ENCODE results near the gene WHRN. TPM values are rescaled to one million over a fixed set of nuclear protein-coding genes. Genes with fewer than 3 reads are reported as not detected.

The WHRN gene
- total RNA-seq, 1 donor from 2014 or later, result 6.2 TPM

DNA sequence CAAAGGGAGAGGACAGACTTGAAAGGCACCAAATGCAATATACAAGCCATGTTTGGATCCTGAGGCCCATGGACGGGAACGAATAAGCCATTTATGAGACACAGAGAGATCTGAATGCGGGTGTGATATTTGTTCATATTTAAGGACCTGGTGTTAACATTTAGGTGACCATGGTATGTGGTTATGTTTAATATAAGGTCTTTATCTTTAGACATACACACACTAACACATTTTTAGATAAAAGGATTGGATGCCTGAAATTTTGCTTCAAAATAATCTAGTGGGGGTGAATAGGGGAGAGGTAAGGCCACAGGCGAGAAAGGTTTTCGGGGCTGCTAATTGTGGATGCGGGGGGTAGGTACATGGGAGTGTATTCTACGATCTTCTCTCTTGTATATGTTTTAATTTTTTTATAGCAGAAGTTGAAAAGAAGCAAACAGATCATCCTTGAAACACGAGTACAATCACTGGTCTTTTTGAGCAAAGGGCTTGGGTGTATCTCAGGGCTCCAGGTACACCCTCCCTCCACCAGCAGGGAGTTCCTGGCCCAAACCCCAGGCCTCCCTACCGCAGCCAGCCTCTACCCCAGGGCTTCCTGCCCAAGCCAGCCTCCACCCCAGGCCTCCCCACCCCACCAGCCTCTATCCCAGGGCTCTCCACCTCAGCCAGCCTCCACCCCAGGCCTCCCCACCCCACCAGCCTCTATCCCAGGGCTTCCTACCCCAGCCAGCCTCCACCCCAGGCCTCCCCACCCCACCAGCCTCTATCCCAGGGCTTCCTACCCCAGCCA lies 129.7 kb downstream of the WHRN start:
- Histone ChIP-seq H3K4me1 (peaks cover 52% of the 10 kb centered on the region), H3K27ac (no peak overlapping the region)
- no peak for DNase-seq

GRCh38 chr9:114374936-114375335 lies 130.3 kb downstream of the WHRN start:
- Histone ChIP-seq H3K27me3 (ENCODE audit: low read depth) (no peaks in the 10 kb centered on the region), H3K4me1 (peaks cover 52% of the 10 kb centered on the region), H3K4me3 (no peak overlapping the region), H3K36me3 (peaks cover 67% of the 10 kb centered on the region), H3K27ac (no peak overlapping the region), H3K9me3 (no peaks in the 10 kb centered on the region)
- intact Hi-C loops (cut with DNase I), result no loop called here
- ATAC-seq (no peak), DNase-seq (no peak)
- TF ChIP-seq, protein P1, sequence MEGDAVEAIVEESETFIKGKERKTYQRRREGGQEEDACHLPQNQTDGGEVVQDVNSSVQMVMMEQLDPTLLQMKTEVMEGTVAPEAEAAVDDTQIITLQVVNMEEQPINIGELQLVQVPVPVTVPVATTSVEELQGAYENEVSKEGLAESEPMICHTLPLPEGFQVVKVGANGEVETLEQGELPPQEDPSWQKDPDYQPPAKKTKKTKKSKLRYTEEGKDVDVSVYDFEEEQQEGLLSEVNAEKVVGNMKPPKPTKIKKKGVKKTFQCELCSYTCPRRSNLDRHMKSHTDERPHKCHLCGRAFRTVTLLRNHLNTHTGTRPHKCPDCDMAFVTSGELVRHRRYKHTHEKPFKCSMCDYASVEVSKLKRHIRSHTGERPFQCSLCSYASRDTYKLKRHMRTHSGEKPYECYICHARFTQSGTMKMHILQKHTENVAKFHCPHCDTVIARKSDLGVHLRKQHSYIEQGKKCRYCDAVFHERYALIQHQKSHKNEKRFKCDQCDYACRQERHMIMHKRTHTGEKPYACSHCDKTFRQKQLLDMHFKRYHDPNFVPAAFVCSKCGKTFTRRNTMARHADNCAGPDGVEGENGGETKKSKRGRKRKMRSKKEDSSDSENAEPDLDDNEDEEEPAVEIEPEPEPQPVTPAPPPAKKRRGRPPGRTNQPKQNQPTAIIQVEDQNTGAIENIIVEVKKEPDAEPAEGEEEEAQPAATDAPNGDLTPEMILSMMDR (IDR thresholded peaks at IDR 0.05), result no peak

More for the DNA sequence above, 129.7 kb downstream of the WHRN start:
- no peaks in the 10 kb centered on the region for H3K9me3 ChIP-seq
- intact Hi-C loops (cut with DNase I), result no loop called here
- no peak for ATAC-seq
- TF ChIP-seq, protein P1 (IDR thresholded peaks at IDR 0.05), result no peak
- H3K27me3 ChIP-seq (ENCODE audit: low read depth), result no peaks in the 10 kb centered on the region
- peaks cover 68% of the 10 kb centered on the region for H3K36me3 ChIP-seq
- H3K4me3 ChIP-seq, result no peak overlapping the region

GRCh38 chr9:114373960-114374730 lies 131.1 kb downstream of the WHRN start:
- no peak overlapping the region for H3K27ac ChIP-seq
- TF ChIP-seq, protein P1 (IDR thresholded peaks at IDR 0.05), result no peak
- H3K4me3 ChIP-seq, result no peak overlapping the region
- DNase-seq, result no peak
- peaks cover 62% of the 10 kb centered on the region for H3K36me3 ChIP-seq
- H3K9me3 ChIP-seq, result no peaks in the 10 kb centered on the region
- intact Hi-C loops (cut with DNase I), result no loop called here
- no peaks in the 10 kb centered on the region for H3K27me3 ChIP-seq (ENCODE audit: low read depth)
- H3K4me1 ChIP-seq, result peaks cover 45% of the 10 kb centered on the region
- ATAC-seq, result no peak

DNA sequence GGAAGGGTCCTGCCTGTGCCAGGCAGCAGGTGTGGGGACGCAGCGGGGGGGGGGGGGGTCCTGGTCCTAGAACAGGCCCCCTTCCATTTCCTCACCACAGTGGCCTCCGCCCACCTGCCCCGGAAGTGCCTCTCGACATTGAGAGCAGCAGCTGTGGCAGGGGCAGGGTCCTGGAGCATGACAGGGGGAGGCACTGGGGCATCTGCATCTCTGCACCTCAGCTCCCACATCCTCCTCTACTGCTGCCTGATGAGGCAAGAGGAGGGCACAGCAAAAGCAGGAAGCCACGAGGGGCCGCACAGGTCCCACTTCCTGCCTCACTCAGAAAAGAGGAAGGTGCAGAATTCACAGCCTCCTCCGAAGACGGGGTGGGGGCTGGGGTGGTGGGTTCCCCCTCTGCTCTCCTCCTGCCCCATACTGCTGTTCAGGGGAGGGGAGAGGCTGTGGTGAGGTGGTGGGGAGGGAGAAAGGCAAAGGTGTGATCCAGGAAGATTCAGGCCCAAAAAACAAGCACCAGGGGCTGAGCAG lies 132.3 kb downstream of the WHRN start:
- intact Hi-C loops (cut with DNase I), result no loop called here
- peak overlapping the region; percentile 75 for H3K27ac ChIP-seq
- H3K27me3 ChIP-seq (ENCODE audit: low read depth), result no peaks in the 10 kb centered on the region
- no peaks in the 10 kb centered on the region for H3K9me3 ChIP-seq
- peak; percentile 88 for DNase-seq
- ATAC-seq, result peak; percentile 84 to 90
- peaks cover 38% of the 10 kb centered on the region for H3K4me1 ChIP-seq
- TF ChIP-seq, protein P1 (IDR thresholded peaks at IDR 0.05), result no peak
- H3K4me3 ChIP-seq, result peak overlapping the region; percentile 17
- H3K36me3 ChIP-seq, result peaks cover 63% of the 10 kb centered on the region

DNA sequence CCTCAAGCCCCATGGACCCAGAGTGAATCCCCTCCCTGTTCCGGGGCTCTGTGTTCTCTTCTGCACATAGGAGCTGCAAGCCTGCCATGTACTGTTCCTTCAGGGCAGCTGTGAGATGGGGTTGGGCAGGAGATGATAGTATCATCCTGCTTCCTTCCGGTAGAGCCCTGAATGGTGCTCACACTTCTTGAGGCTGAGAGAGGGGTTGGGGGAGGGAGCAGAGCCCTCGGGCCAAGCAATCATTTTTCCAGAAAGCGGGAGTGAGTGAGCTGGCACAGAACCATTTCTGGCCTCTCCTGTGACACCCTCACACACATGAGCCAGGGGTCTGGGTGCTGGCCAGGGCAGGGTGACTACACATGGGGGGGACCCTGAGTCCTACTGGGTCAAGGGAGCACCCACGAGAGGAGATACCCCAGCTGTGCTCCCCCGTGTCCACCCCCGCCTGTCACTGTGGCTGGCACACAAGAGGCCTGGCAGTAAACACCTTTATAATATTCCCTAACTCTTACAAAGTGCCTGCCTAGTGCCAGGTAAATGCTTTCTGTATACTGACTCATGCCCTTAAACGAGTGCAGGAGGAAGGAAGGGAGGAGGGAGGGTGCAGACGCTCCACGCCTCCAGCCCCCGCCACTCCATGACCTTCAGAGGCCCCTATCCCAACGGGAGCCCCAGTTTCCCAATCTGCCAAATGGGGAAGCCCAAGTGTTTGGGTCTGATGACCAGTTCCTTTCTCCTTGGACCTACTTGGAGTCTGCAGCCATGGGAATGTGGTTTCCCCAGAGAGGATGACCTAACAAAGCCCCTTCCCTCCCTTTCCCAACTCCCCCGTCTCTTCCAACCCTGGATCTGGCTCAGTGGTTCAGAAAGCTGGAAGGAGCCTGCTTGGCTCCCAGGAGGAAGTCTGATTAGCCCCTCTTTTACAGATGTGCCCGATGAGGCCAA lies 133.0 kb downstream of the WHRN start:
- H3K4me3 ChIP-seq, result peak overlapping the region; percentile 17
- DNase-seq, result peak; percentile 69
- TF ChIP-seq, protein P1 (IDR thresholded peaks at IDR 0.05), result no peak
- intact Hi-C loops (cut with DNase I), result no loop called here
- peaks cover 65% of the 10 kb centered on the region for H3K36me3 ChIP-seq
- H3K4me1 ChIP-seq, result peaks cover 44% of the 10 kb centered on the region
- peak; percentile 61 to 63 for ATAC-seq
- H3K9me3 ChIP-seq, result no peaks in the 10 kb centered on the region
- H3K27me3 ChIP-seq (ENCODE audit: low read depth), result no peaks in the 10 kb centered on the region
- H3K27ac ChIP-seq, result peak overlapping the region; percentile 75
